SKM-1 treated with dmso at 0.1 percent for 144 hours (cell line): ENCODE data around the gene HERC2.
A peak's percentile ranks its signal among the peaks of the same experiment; 100 is the strongest.

Experiments
- DNase-seq: peaks from one replicate; lab custom pipeline; 2025; ENCODE audit not compliant: unreplicated experiment; lab: John Stamatoyannopoulos, UW

The HERC2 gene

DNA sequence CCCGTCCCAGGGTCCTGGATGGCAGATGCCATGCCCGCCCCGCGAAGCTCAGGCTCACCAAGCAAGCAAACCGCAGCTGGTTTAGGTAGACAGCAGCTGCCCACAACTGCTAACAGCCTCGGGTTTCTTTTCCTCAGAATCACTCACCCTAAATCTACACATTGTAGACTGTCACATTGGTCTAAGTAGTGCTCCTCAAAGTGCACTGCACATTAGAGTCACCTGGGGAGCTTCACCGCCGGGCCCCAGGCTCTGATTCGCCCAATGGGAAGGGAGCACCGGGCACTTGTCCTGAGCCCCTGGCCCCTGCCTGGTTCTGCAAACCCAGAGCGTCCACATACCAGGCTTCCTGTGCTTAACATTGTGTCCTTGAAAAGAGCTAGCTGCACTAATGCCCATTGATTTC is 223.6 kb downstream of the HERC2 start:
- DNase-seq = no peak

DNA sequence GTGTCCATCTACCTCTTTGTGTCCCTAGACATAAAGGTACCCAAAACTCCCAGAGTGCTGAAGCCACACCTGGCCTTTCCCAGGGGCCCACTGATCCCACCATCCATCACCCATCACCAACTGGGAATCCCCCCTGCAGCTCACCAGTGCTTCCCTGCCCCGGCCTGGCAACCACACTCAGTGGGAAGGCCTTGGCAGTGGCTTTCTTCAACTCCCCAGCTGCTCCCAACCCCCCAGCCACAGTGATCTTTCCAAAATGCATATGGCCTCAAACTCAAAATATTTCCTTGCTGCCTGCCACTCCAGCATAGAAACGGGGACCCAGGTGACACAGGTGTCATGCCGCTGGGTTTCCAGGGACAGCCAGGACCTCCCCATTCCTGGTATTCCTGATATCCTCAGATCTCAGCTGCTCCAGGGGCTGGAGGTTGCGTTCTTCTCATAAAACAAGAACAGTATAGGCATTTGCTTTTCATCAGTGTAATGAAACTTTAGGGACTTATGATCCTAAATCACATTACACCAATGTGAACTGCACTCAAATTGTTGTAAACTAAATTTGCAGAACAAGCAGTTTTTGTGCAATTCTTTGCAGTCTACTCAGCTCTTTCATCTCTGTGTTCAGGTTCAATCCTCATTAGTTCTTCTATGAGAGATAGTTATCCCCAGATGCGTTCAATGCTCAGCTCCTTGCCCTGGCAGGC is 224.2 kb downstream of the HERC2 start:
- no peak for DNase-seq

DNA sequence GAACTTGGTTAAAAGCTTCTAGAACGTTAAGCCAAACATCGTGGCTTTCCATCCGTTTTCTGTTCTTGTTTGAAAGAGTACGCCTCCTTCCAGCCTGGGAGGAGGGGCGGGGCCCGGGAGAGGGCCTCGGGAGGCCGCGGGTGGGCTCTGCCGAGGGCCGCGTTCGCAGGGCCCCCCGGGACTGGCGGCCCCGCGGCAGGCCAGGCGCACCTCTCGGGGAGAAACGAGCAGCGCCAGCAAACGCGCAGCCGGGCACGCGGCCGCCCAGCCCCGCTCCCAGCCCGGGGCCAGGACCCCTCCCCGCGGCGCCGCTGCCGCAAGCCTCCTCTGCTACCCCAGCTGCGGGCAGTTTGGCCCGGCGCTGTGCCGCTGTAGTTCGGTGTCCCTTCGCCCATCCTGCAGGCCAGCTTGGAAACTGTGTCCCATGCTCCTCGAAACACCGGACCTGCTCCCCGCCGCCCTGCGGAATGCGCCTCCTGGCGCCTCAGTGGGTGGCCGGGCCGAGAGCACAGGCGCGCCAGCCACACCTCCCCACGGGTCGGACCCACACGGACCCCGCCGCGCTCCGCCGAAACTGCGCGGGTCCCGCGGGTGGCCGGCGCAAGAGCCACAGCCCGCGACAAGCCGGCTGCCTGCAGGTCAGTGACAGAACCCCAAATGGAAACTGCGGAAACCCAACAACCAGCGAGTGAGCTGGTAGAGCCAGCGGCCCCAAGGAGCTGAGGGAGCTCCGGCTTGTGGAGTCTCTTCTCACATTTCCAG is 225.1 kb downstream of the HERC2 start:
- DNase-seq = no peak

DNA sequence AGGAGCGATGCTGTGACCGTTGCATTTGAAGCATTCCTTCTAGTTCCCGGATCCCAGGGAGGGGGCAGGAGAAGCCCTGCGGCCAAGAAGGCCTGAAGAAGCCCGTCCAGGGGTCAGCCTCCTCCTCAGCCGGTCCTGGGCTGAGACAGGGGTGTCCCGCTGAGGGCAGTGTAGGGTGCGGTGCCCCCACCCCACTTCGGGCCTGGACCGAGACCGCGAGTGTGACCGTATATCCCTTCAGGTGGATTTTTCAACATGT is 225.6 kb downstream of the HERC2 start:
- no peak for DNase-seq

DNA sequence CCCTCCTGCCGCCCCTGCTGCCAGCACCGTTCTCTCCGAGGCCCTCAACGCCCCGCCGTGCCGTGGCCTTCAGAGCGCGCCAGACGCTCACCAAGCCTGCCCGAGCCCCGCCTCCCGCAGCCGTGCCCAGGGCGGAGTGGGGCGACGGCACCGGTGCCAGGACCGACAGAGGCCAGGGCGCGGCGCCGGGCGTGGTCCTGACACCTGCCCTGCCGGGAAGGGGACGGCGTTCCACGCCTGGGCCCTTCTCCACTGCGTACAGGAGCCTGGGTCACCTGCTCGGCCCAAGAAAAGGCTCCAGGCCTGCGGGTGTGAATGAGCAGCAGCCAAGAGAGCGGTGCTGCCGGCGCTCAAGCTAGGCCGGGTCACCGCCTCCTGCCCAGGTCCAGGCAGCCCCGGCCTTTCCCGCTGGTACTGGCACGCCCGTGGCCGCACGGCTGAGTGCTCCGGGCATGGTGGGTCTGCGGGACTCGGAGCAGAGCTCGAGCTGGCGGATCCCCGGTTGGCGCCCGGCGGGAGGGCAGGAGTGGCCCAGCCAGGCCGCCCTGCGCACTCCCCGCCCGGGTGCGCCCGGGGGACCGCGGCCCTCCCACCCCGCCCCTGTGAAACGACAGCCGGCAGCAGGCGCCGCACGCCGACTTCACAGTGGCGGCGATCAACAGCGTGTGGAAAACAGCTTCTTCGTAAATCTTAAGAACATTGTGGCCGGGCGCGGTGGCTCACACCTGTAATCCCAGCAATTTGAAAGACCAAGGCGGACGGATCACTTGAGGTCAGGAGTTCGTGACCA is 227.1 kb downstream of the HERC2 start:
- no peak for DNase-seq

DNA sequence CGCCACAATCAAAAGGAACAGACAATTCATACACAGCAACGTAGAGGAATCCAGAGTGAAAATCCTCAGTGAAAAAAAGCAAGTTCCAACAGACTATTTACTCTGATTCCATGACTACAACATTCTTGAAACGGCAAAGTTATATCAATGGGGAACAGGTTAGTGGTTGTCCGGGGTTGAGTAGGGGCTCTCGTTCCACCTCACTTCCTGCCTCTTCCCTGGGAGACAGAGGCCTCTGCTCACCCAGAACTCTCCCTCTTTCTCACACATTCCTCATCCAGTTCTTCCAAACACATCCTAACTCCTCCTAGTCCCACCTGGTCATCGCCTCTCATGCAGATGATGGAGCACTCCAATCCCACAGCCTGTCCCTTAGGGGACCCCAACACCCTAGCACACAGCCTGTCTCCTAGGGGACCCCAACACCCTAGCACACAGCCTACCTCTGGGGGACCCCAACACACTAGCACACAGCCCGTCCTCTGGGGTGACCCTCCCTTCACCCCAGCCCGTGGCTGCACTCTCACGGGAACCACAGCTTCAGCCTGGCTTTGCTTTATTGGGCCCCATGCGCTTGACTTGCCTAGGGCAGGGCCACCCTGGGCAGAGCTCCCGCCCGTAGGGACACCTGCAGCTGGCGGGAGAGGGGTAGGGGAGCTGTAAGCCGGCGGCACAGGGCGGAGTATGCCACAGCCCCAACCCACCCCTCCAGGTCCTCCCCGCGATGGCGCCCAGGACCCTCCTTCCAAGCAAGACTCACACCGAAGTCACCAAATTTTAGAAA is 228.0 kb downstream of the HERC2 start:
- DNase-seq = no peak

DNA sequence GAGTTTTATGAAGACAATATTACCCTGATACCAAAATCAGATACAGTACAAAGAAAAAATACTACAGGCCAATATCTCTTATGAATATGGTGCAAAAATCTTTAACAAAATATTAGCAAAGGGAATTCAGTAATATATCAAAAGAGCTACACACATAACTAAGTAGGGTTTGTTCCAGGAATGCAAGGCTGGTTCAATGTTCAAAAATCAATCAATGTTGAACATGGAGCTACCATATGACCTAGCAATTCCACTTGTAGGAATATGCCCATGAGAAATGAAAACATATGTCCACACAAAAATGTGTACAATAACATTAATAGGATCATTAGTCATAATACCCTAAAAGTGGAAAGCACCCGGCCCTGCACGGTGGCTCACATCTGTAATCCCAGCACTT is 230.7 kb downstream of the HERC2 start:
- no peak for DNase-seq

DNA sequence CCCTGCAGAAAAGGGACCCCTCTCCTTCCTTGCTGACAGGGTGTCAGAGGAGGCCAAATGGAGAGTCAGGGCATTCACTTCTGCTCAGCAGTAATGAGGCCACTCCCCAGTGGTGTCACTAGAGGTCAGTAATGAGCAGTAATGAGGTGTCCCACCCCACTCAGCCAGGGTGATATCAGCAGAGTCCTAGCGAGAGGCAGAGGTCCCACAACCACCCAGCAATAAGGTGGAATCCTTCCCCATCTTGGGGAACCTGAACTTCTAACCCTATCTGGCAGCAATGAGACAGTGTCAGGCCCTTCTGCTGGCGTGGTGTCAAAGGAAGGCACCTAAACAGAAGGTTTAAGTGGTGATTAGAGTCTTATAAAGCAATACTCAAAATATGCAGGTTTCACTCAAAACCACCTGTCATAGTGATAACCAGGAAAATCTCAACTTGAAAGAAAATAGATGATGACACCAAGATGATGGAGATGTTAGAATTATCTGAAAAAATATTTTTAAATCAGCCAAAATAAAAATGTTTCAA is 235.7 kb downstream of the HERC2 start:
- peak; percentile 50 for DNase-seq

DNA sequence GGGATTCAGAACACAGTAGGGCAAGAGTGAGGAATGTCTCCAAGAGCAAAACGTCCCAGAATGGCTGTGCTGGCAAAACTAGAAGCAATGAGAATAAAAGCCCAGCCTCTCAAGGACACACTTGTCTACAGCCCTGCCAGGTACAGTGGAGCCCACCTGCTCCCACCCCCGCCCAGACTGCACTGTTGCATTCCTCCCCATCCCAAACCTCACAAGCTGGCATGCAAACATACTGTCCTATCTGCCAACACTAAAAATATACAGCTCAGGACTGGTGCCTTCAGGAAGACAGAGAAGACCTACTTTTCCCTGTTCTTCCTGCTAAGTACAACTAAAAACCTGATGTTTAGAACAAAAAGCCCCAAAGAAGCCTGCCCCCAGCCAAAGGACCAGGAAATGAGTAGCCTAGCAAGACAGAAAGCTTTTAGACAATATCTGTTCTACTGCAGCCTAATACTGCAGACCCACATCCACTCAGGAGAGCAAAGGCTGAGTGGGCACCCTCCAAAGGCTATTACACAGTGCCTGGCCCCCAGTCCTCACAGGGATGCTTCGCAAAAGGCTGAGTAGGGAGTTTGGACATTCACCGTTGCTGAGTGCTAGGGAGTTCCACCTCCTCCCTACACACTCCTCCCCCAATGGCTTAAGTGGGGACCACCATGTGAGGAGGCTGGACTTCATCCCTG is 236.3 kb downstream of the HERC2 start:
- DNase-seq = no peak

DNA sequence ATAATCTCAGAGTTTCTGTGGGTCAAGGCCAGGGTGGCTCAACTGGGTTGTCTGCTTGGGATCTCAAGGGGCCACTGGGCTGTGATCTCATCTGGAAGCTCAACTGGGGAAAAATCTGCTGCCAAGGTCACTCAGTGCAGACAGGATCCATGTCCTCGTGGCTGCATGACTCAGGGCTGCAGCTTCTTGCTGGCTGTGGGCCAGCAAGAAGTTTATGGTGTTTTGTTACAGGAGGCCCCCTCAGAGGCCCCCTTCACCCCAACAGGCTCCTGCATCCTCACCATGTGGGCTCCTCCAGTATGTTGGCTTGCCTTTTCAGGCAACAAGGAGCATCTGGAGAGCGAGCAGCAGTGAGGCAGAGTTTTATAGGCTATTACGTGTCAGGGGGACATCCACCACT is 237.4 kb downstream of the HERC2 start:
- no peak for DNase-seq

DNA sequence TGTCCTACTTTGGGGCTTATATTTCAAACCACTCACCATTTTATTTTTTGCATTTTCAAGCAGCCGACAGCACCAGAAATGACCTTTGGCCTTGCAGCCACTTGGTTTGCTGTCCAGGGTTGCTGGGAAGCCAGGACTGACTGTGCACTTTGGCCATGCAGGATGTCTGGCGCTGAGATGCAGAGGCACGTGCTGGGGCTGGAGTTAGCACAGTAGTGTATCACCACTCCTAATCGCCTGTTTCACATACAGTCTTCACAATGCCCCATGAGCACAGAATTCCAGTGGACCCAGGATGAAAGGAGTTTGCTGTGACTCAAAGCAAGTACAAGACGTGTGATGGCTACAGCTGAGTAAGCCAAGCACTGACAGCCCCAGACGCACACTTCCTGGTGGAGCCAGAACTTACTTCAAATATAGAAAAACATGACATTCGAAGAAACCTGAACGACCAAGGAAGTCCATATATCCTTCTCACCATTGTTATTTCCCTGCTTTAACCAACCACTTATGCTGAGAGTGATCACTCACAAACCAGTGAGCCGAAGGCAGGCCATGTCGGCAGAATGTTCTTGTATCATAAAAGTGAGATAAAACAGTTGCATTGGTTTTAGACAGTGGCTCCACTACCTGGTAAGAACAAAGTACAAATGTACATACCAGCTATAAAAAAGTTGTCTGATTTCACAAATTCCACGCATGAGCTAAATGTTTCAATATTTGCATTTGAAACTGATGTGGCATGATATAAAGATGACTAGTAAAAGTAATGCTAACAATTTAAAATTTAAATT is 238.9 kb downstream of the HERC2 start:
- DNase-seq = no peak

DNA sequence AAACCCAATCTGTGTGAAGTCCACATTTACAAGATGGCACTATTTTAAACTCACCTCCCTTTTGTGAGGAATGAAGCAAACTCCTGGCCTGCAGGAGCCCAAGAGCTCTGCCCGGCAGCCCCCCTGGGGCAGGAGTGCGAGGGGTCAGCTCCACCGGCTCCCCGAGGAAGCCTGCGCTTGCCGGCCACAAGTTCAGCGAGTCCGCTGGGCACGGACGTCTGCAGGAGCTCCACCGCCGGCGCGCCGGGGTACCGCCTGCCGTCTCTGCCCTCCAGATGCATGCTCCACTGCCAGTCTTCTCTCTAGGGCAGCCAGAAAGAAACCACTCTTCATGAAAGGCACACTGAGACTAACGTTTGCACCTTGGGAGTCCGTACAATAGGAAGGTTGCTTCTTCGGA is 240.4 kb downstream of the HERC2 start:
- no peak for DNase-seq

DNA sequence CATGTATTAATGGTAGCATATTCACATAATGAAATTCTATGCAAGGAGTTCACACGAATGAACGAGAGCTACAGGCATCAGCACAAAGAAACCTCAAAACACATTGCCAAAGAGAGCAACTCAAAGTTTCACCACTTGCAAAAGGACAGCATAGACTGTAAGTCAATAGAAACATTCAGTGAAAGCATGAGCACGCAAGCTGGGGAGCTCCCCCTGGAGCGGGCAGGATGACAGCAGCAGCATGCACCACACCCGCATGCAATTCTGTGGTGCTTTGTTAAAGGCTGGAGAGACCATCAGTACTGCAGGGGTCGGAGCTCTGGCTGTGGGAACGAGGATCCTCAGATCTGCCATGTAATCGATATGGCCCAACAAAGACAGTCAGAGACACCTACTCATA is 241.6 kb downstream of the HERC2 start:
- no peak for DNase-seq

DNA sequence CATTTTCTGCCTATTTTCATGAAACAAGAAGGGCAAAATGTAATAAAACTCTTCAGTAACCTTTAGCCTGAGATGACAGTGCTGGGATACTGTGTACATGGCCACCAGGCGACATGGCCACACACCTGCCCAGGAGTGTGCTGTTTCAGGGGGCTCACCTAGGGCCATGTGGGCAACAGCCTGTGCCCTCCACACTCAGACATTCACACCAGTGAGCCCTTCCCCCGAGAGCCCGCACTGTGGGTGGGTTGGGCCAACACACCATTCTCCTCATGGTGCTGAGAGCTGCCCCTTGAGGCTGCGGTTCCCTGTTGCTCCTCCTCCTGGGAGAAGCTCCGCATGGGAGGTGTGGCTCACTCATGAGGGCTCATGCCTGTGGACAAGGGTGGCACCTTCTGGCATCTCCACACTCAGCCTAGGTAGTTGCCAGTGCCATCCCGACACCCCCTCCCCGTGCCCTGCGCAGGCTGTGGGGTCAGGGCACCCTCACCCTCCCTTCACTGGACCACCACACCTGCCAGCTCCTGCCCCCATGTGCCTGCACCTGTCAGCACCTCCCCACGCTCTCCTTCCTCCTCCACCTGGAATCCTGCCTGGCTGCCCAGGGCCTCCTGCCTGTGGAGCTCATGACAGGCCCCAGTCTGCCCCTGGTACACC is 242.5 kb downstream of the HERC2 start:
- no peak for DNase-seq

DNA sequence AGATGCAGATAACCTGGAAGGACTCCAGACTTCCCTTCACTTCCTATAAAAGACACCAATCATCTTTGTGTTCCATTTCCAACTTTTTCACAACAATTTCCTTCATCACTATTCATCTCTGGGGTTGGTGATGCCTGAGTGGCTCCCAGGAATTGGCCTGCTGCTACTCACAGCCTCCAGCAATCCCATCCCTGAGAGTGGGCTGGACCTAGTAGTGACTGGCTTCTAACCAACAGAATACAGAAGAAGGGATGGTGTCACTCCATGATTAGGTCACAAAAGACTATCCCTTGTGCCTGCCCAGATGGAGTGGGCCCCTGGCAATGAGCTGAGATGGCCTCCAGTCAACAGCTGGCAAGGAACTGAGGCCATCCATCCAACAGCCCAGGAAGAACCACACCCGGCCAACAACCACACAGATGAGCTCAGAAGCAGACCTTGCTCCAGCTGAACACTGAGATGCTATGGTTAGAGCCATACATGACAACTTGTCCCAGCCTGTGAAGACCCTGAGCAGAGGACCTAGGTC is 243.7 kb downstream of the HERC2 start:
- DNase-seq = no peak

DNA sequence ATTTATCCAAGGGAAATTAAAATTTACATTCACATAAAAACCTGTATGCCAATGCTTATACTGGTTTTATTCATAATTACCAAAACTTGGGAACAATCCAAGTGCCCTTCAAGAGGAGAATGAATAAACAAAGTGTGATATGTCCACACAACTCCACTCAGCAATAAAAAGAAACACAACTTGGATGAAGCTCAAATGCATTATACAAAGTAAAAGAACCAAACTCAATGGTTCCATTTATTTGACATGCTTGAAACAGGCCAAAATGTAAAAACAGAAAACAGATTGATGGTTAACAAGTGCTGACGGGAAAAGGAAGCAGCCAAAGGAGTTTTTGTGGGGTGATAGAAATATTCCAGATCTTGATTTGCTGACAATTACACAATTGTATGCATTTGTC is 246.4 kb downstream of the HERC2 start:
- DNase-seq = no peak

DNA sequence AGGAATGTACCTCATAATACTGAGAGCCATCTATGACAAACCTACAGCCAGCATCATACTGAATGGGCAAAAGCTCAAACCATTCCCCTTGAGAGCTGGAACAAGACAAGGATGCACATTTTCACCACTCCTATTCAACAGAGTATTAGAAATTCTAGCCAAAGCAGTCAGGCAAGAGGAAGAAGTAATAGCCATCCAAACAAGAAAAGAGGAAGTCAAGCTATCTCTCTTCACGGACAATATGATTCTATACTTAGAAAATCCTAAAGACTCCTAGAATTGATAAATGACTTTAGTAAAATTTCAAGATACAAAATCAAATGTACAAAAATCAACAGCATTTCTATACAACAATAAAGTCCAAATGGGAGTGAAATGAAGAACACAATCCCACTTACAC is 253.0 kb downstream of the HERC2 start:
- DNase-seq = peak; percentile 11

DNA sequence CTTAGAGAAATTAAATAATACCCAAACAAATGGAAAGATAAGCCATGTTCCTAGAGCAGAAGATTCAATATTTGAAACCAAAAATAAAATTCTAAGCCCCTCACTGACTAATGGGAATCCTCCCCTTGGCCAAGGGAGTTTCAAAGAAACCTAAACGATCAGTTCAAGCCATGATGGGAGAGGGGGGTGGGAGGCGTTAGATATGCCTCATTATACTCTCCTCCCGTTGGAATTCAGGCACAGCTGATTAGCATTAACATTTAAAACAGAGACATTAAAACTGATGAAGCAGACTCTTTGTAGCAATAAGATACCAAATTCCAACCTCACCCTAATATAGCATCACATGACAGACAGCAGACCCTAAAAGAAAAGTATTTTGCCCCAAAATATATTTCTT is 255.7 kb downstream of the HERC2 start:
- no peak for DNase-seq
